Activated naive CD4-positive, alpha-beta T cell (primary cell): Measurements from ENCODE around the gene HINT2.

Experiments used
- DNase-seq, 4 experiments: peaks; one replicate each; lab custom pipeline; 2025; lab: John Stamatoyannopoulos, UW

Gene HINT2

DNA sequence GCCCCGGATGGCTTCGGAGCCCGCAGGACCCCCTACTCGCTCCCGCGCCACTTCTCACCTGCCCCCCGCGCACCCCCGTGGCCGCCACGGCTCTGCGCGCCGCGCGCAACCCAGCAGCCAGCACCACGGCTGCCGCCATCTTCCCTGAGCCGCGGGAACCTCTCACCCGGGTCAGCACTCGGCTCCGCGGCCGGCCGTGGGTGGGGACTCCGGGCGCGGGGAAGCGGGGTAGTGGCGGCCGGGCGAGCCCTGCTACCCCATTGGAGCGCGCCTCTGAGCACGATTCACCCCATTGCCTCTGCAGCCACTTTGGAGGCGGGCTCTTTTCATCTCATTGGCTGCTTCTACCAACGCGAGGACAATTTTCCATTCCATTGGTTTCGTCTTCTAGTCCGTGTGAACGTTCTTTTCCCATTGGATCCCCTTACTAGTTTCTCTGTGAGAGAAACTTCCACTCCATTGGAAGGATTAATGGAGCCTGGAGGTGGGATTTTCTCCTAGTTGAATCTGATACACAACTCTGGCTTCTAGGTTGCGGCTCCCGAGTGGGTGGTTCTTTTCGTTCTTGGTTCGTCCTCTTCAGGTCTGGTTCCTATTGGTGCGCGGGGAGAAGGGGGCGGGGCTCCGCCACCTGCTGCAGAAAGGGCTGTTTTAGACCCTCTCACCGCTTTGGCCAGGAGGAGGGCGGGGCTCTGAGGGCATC is at the start of gene HINT2:
Gene HINT2, minus strand, starts transcription at position 202 of the 703 bp plus-strand sequence. Its CDS starts 63 bp downstream, at position 139.
- peak; percentile 78 to 92 (median 84) for DNase-seq

DNA sequence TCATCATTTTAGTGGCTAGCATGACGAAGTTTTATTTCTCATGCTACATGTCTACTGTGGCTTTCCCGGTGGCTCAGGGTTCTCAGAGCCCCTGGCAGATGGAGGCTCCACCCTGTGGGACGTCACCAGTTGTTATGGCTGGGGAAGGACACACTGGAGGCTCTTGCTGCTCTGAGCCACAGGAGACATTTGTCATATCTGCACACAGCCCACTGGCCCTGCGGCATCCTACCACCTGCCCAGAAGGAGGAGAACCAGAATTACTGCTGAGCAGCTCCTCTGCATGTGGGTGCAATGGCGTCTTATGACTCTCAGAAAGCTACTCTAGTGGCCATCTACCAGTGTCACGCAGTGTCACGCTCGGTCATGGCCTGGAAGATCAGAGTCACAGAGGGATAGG is 48.7 kb upstream of the HINT2 start:
- DNase-seq, result no peak

DNA sequence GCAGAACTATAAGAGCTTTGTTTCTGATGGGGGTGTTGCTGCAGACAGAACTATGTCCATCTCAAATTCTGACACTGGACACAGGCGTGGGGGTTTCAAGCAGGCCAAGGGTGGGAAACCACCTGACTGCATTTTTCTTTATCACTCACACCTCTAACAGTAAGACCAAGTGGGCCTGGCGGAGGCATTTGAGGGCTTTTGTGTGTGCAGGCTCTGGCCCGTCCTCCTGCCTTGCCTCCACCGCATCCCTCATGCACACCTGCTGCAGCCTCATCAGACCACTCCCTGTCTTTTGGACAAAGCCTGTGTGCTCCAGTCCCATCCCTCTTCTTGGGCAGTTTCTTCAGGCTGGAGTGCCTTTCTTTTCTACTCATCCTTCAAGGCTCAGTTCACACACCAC is 47.5 kb upstream of the HINT2 start:
- DNase-seq, result no peak

DNA sequence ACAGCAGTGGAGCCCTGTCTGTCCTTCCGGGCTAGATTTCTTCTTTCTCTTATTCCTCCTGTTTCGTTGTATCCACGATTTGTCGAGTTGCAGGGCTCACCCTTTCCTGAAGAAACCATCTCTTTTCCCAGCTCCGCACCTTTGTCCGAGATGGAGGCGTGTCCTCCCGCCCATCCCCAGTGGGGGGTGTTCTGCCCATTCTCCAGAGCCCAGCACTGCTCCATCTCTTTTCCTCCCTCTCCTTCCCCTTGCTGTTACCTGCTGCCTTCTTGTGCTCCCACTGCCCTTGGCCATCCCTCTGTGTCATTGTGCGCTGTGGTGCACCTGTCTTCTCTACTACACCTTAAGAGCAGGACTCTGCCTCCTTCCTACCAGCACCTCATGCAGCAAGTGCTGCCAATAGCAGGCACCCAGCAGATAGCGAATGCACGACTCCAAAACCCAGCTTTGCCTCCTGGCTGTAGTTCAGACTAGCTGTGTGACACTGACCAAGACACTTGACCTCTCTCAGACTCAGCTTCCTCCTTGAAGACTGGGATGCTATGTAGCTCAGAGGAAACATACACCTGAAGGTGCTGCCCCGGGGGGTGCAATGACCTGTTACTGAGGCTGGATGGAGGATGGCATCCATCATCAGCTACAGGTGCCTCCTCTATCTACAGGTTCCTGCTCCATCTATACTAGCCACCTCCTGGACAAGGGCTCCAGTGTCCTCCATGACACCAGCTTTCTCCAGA is 46.5 kb upstream of the HINT2 start:
- no peak for DNase-seq

DNA sequence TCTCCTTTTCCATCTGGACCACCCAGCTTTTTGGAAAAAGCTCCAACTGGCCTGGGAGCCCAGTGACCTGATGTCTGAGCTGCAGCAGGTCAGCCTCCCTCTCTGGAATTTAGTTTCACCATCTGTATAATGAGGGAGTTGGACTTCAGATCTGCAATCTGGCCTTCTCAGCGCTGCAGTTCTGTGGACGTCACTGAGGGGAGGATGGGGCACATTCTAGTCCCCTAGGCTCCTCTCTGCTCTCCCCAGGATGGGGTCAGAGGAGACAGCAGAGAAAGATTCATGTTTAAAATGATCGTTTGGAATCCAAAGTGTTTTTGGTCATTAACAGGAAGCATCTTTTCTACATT is 45.1 kb upstream of the HINT2 start:
- no peak for DNase-seq

DNA sequence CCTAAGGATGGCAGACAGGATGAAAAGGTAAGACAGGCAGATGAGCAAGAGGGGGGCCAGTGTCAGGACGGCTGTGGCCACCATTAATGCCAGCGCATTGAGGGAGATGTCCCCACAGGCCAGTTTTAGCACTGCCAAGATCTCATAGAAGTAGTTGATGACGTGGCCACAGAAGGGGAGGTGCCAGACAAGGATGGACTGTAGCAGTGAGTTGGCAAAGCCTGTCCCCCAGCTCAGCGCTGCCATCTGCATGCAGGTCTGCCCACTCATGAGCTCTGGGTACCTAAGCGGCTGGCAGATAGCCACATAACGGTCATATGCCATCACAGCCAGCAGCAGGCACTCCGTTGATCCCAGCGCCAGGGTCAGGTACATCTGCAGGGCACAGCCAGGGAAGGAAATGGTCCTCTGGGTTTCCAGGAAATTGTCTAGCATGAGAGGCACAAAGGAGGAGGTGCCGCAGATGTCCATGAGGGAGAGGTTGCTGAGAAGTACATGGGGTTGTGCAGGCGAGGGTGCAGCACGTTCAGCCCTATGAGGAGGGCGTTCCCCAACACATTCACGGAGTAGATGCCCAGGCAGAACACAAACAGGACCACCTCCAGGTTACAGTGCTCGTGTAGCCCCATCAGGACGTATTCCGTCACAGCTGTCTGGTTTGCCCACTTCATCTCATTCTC is 44.6 kb upstream of the HINT2 start:
- DNase-seq, result no peak

DNA sequence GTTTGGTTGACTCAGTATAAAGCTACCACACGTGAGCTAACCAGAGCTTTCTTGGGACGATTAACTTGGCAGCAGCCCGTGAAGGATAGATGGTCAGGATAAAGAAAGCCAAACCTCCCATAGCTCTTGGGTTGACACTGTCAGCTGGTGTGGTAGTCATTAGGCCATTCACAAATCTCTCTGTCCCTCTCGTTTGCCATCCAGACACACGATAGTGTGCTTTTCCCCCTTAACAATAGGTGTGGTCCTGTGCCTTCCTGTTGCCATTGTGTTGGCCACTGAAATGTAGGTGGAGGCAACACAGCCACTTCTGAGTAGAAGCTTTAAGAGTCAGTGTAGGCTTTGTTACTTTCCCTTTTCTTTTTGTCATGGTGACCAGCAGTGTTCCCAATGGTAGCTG is 43.6 kb upstream of the HINT2 start:
- no peak for DNase-seq

DNA sequence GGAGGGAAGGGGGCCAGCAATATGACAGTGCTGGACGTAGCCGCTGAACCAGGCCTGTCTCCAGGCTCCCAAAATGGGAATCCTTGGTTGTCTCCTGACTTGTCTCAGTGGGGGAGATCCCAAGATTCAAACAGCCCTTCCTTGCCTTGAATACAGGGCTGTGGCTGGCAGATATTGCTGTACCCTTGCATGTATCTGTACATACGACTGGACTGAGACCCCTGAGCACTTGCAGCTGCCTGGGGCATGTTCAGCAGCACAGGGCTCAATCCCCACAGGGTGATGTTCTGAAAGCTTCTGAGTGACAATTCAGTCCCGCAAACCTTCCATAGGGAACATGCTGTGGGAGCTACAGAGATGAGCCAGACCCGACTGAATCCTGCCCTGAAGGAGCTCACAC is 42.0 kb upstream of the HINT2 start:
- no peak for DNase-seq

DNA sequence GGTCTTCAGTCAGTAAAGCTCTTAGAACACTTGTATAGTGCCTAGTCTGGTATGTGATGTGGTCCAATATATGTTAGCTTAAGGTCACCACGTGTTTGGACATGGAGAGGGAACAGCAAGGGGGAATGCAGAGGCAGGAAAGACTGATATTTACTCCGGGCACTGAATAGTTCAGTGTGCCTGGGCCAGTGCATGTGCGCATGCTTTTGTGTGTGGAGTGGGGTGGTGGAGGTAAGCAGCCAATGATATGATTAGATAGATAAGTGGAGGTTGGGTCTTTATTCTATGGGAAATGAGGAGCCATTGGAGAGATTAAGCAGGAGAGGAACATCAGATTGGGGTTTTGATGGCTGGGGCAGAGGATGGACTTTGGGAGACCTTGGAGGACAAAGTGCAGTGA is 41.4 kb upstream of the HINT2 start:
- no peak for DNase-seq

DNA sequence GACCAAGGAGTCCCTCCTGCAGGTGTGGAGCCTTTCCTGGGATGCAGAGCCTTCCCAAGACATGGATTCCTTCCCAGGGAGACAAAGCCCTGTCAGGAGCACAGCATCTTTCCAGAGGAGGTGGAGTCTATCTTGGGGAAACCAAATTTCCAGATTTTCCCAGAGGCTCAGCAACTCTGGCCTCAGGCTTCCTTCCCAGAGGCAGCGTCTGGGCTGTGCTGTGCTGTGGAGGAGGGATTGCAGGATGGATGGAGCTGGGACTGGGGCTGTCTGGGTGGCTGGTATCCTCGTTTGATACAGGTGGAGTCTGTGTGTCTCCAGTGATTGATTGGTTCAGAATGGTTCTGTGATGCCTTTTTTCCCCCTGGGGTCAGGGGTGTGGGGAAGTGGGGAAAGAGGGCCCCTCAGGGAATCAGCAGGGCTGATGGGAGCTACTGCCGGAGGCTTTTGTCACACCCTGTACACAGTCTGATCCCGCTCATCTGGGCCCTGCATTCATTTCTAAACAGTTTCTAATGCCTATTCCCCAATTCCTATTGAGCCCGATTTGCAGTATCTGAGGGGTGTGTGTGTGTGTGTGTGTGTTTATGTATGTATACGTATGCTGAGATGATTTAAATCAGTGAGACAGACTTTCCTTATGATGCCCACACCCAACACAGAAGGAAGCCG is 39.4 kb upstream of the HINT2 start:
- DNase-seq, result no peak

DNA sequence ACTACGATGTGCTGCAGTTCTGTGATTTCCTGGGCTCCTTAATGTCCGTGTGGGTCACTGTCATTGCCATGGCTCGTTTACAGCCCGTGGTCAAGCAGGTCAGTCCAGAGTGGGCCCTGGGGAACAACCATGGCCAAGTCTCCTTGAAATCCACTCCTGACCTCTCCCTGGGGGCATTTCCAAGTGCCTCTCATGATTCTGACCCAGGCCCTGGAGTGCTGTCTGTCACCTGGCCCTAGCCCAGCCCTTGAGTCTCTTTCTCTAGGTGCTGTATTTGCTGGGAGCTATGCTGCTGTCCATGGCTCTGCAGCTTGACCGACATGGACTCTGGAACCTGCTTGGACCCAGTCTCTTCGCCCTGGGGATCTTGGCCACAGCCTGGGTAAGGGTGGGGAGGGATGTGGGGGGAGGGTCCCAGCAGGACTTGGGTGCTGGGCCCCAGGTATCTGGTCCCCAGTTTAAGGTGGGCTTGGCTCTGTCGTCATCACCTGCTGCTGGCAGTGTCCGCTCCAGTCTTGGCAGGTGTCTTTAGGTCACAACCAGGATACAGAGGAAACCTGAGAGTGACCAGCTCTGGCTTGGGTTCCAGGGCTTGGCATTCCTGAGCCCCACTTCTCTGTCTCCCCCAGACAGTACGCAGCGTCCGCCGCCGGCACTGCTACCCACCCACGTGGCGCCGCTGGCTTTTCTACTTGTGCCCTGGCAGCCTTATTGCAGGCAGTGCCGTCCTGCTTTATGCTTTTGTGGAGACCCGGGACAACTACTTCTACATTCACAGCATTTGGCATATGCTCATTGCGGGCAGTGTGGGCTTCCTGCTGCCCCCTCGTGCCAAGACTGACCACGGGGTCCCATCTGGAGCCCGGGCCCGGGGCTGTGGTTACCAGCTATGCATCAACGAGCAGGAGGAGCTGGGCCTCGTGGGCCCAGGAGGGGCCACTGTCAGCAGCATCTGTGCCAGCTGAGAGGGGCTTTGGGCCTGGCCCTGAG is 38.3 kb upstream of the HINT2 start:
- DNase-seq, result no peak

DNA sequence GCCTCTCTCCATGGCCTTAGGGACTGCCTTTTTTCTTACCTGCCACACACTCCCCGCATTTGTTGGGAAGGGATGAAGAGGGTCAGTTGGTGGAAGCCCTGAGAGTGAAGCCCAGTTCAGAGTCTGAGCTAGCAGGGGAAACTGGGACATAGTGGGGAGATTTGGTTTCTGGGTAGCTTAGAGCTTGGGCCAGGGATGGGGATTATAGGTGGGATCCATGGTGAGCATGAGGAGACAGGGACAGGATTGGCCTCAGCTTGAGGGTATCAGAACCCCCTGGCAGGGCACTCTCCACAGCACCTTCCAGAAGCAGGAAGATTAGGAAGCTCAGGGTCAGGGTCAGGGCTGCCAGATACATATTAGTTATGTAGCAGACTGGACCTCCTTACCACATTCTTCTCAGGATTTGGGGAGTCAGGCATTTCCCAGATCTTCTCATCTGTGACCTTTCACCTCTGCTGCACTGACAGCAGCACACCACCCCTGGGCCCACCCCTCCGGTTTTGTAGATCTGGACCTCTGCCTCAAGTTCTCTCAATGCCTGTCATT is 37.5 kb upstream of the HINT2 start:
- no peak for DNase-seq

DNA sequence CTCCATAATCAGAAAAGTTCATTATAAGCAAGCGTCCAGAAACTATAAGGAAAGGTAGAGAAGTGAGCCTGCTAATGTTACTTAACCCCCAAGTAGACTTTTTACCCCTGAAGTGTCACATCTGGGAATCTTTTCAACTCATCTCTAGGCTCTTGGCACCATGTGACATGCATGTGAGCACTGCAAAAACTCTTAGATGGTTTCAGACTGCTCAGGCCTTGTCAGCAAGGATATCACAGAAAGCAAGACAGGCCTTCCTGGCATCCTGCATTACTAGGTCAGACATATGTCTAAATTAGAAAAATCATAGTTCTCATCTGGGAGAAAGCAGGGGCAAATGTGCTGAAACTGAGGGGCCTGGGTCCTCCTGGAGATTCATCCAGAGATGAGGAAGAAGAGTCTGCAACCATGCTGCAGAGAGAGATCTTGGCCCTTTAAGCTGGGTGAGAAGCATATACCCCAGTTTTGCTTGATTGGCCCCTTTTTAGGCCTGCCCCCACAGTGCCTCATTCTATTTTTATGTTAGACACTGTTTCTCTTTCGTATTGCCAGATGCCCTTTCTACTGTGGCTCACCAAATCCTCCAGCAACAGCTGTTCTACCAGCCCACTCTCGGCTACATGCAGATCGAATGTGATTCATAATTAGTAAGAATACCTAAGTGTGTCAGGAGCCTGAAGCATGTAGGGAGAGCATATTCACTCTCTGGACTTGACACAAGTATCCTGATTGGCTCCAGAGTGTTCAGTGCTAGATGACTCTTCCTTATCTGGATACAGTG is 33.1 kb upstream of the HINT2 start:
- DNase-seq, result no peak

DNA sequence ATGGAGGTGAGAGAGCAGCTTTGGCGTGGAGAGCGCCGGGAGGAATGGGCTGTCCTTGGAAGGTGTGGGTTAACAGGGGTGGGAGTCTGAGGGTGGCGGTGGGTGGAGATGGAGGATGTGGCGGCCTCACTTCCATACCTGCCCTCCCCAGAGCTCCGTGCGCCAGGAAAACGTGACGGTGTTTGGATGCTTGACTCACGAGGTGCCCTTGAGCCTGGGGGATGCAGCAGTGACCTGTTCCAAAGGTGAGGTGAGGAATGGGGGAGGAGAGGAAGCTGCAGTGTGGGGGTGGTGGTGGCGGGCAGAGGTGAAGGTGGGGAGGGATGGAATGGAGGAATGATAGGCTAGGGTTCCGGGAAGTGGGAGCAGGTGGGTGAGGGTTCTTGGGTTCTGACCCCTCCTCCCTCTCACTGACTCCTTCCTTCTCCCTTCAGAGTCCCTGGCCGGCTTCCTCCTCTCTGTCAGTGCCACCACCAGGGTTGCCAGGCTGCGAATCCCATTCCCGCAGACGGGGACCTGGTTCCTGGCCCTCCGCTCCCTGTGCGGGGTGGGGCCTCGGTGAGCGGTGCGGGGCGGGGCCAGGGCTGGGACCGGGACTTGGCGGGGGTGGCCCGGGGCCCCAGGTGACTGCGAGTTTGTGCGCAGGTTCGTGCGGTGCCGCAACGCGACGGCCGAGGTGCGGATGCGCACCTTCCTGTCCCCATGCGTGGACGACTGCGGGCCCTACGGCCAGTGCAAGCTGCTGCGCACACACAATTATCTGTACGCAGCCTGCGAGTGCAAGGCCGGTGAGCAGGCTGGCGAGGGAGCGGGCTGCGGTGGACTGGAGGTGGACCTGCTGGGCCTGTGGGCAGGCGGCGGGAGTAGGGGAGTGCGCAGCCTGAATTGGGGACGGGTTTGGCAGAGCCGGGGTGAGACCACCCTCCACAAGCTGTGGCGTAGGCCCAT is 31.3 kb upstream of the HINT2 start:
- no peak for DNase-seq

DNA sequence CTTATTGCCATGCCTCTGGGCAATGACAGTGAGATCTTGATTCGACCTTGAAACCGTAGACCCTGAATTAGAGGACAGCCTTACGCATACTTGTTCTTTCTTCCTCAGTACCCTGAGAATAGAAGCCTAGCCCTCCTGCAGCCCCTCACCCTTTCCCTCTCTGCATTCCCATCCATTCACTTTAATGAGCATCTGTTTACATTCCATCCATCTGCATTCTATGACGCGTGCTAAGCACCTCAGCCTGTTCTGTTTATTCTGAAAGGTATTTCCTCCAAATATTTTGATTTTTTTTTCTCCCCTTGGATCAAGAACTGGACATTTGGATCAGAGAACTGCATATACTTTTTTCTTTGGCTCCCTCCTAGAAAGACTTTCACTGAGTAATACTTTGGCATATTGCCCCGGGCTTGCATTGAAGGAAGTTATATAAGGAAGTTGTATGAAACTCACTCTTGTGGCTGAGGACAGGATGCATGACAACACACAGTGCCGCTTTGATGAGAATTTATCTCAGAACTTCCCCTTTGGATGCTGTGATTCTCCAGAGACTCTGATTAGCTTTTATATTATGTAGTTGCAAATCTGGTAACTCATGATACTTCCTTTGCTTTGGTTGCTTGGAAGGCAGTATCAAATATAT is 29.9 kb upstream of the HINT2 start:
- no peak for DNase-seq

DNA sequence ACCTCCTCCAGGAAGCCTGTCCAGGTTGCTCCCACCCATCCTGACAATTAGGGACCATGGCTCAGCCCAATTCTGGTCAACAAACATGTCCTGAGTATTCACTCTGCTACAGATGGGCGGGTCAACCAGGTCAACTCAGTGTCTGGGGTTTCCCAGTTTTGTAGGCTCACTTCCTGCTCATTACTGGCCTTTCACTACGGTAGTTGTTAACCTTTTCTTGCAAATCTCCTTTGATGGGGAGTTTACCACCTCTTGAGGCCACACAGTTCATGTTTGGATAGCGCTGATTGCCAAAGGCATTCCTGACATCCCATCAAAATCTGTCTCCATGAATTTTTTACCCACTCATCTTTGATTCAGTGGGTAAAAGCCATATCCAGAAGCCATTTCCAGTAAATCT is 28.0 kb upstream of the HINT2 start:
- DNase-seq, result no peak

DNA sequence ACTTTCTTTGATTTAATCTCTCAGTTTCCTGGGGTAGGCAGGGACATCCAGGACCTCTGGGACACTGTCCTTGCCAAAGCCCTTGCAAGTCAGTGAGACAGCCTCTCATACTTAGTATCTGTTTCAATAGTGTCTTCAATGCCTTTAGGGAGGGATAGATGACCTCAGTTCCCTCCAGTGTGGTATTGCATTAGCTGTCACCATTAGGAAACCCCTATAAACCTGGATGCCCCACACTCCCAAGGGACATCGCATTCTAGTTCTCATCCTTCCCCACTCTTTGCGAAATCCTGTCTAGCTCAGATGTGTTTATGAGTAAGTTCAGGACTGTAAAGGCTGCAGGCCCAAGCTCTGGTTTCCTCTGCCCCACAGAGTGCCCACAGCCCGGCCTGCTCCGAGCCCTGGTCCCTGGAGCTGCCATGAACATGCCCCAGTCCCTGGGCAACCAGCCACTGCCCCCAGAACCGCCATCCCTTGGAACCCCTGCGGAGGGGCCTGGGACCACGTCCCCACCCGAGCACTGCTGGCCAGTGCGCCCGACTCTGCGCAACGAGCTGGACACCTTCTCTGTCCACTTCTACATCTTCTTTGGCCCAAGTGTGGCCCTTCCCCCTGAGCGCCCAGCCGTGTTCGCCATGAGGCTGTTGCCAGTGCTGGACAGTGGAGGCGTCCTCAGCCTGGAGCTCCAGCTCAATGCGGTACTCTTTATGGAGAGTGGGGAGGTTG is 27.3 kb upstream of the HINT2 start:
- DNase-seq, result no peak

DNA sequence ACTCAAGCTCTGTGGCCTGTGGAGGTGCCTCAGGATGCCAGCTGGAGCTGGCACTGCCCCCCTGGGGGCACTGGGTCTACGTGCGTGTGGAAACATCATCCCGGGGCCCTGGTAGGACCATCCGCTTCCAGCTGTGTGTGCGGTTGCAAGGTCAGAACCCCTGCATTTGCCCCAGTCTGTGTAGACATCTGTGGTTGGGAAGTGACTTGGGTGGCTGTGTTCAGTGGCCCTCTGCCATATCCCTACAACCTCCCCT is 26.7 kb upstream of the HINT2 start:
- DNase-seq, result no peak
